NT2/D1 (cell line): ENCODE measurements around the gene FGFR3.

Source experiments
- SUZ12 ChIP-seq: IDR thresholded peaks from 2 replicates; pipeline ENCODE4 v1.6.1; 2011; ENCODE audit not compliant: insufficient read length, insufficient read depth; ENCODE audit errors: extremely low read depth
- YY1 ChIP-seq: IDR thresholded peaks from 2 replicates; pipeline ENCODE4 v1.6.1; 2011; ENCODE audit not compliant: insufficient read length, insufficient read depth
- ZNF274 ChIP-seq: IDR thresholded peaks from 2 replicates; pipeline ENCODE4 v1.6.1; 2011; ENCODE audit warnings: mild to moderate bottlenecking, low read depth, low read length

GRCh38 chr4:1851575-1852410, 58.7 kb downstream of the FGFR3 start:
- TF ChIP-seq SUZ12 = no peak
- no peak for TF ChIP-seq ZNF274
- no peak for TF ChIP-seq YY1
